HG03432 (cell line): ENCODE measurements around the gene PCCA.
"Not testable (repeated sequence)": the region's sequence is repeated elsewhere in the genome, so short reads cannot be mapped to it uniquely, and the experiment has no call there.

ENCODE experiments used
- ATAC-seq: cut with Tn5 transposase; IDR thresholded peaks from one replicate; pipeline ENCODE4 v1.9.1; 2021; ENCODE audit warnings: mild to moderate bottlenecking, moderate library complexity; ENCODE audit not compliant: unreplicated experiment

Gene PCCA

GRCh38 chr13:100234524-100235136 is 145.7 kb downstream of the PCCA start:
- no peak for ATAC-seq

DNA sequence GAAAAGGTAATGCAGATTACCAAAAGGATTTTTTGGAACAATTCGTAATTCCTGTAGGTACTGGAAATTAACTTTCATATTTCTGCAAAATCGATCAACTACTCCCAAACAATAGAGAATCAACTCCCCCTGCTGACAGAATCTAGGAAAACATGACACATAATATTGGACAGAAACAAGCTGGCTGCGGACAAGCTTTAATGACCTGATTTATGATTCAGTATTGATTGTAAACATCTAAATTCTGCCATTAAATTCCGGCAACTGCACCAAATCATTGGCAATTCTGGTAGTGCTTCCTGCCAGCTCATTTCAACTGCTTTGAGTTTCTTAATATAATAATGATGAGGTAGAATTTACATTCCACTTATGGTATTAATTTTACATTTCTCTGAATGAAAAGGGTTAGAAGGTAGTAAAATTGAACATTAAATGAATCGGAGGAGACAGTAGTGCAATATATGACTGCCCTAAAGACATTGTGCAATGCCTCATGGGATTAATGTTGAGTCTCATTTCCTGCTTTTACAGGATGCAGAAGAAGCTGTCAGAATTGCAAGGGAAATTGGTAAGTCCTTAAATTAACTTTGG is 146.5 kb downstream of the PCCA start:
- ATAC-seq, result peak; percentile 59

DNA sequence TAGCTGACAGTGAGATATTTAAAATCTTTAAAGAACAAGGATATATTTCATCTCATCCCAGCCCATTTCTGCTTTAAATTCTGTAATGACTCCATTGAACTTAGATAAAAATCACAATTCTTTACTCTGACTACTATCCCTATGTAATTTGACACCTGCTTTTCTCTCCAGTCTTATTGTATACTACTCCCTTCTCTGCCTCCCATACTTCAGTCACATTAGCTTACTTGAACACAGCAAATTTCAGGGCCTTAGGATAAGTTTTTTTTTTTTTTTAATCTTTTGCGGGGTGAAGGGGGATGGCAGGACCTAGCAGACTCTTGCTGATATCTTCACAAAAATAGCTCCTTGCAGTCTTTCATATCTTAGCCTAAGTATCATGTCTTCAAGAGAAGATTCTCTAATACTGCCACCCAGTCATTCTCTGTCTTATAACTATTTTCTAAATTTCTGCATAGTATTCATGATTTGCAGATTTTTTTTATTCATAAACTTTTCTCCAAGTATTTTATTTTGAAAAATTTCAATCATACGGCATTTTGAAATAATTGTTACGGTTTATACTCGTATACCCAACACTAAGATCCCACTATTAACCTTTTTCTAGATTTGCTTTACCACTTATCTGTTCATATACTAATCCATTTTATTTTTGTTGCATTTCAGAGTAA is 151.4 kb downstream of the PCCA start:
- ATAC-seq, result no peak

- no peak for ATAC-seq
Measured at GRCh38 chr13:100244431-100244830, 155.5 kb downstream of the PCCA start.

DNA sequence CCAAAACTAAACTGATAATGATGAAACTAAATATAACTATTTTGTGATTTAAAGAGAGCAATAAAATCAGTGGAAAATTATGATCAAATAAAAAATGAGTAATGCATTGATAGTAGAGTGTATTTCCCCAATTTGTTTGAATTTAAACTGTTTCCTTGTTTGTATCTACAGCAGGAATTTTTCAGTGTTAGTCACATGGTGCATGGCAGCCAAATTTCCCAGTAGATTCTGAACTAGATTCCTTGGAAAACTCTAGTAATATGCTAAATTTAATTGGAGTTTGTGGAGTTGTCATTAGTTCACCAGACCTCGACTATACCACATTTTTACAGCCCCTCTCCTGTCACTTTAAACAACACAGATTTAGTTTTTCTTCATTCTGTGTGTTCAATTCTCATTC is 156.2 kb downstream of the PCCA start:
- ATAC-seq, result no peak

- no peak for ATAC-seq
Measured at GRCh38 chr13:100247937-100248336, 159.0 kb downstream of the PCCA start.

GRCh38 chr13:100254002-100254401 is 165.1 kb downstream of the PCCA start:
- no peak for ATAC-seq

DNA sequence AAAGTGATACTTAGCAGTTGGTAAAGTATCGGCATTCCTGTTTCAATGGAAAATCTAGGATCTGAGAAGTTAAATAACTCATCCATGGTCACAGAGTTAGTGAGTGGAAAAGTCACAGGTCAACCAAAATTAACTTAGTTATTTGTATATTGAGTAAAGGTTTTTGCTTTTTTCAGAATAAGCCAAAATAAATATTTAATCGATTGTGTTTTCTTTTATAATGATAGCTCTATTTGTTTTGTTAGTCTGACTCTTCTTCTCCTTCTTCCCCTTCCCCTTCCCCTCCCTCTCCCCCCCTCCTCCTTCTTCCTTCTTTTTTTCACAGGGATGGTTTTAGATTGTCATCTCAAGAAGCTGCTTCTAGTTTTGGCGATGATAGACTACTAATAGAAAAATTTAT is 173.5 kb downstream of the PCCA start:
- no peak for ATAC-seq

DNA sequence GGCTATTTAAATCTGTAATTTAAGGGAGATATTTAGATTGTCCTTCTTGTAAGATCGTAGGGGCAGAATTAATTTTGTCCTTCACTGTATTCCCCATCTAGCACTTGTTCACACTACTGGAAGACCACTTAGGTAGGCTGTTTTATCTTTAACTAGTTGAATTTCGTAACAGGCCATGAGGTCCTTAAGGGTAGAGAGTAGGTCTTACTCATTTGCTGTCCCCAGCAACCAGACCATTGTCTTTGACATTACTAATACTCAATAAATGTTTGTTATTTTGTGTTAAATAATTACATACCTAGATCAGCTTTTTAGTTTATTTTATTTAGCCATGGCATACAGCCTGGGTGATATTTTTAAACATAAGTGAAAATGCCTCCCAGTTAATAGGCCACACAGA is 177.1 kb downstream of the PCCA start:
- no peak for ATAC-seq

DNA sequence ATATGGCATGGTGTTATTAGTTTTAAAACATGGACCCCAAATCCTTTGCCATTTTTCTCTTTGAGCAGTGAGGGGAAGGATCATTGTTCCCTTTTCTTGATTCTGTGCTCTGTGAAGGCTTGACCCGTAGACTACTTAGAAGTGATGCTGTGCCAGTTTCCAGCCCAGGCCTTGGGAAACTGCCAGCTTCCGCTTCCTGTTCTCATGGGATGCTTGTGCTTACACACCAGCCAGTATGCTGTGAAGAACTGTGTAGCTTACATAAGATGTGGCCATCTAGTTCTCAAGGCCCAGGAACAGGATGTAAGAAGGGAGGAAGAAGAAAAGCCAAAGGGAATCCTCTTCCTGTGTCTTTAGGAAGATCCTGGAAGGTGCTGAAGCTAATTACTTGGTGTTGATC is 180.9 kb downstream of the PCCA start:
- no peak for ATAC-seq

DNA sequence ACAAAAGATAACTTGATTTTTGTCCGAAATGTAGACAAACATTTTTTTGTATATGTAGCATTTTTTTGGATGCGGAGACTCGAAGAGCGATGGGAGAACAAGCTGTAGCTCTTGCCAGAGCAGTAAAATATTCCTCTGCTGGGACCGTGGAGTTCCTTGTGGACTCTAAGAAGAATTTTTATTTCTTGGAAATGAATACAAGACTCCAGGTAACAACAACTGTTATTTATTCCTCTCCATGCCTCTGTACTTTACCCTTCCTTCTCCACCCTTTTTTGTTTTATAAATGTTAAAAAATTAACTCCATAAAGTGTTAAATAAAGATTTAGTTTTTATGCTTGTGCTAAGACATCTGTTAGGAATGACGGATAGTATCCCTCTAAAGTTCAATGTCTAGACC is 184.2 kb downstream of the PCCA start:
- ATAC-seq, result no peak

DNA sequence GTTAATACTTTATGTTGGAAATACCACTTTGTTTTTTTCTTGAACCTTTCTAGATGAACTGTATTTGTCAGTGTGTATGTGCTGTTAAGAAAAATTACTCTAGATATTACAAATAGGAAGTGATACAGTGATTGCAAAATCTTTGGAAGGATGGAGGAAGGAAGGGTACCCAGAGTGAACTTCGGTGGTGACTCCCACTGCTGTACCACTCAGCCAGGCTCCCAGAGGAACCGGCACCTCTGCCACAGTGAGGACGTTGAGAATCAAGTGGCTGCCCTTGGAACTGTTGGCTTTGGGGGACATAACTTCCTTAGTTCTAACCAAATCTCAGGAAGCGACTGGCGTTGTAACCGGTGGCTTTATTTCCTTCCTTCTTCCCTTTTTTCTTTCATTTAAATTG is 184.7 kb downstream of the PCCA start:
- no peak for ATAC-seq

- ATAC-seq, result no peak
Measured at GRCh38 chr13:100274942-100275506, 186.1 kb downstream of the PCCA start.

DNA sequence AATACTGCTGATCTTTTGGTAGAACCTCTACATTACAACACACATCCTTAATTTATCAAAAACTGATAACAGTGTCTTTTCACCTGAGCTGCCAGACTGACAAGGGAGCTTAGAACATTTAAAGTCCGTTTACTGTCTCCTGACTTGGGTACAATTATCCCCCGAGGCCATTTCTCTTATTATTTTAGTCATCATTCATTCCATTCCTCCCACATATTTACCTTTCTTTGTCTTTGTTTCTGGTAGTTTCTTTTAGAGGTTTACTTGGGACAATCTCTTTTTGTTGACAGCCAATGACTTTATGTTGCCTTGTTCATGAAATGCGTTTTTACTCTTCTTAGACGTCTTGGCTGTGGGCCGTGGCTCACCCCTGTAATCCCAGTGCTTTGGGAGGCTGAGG is 186.9 kb downstream of the PCCA start:
- no peak for ATAC-seq

DNA sequence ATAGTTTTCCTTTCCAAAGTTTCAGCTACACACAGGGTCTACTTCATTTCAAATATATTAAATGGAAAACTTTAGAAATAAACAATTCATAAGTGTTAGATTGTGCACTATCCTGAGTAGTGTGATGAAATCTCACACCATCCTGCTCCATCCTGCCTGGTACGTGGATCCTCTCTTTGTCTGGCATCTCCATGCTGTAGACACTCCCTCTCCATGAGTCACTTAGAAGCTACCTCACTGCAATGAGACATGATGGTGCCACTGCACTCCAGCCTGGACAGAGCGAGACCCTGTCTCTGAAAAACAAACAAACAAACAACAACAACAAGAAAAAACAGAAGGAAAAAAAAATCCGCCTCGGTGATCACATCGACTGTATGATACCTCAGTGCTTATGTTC is 191.8 kb downstream of the PCCA start:
- no peak for ATAC-seq

- not testable (repeated sequence) for ATAC-seq
Measured at GRCh38 chr13:100282306-100282705, 193.4 kb downstream of the PCCA start.

DNA sequence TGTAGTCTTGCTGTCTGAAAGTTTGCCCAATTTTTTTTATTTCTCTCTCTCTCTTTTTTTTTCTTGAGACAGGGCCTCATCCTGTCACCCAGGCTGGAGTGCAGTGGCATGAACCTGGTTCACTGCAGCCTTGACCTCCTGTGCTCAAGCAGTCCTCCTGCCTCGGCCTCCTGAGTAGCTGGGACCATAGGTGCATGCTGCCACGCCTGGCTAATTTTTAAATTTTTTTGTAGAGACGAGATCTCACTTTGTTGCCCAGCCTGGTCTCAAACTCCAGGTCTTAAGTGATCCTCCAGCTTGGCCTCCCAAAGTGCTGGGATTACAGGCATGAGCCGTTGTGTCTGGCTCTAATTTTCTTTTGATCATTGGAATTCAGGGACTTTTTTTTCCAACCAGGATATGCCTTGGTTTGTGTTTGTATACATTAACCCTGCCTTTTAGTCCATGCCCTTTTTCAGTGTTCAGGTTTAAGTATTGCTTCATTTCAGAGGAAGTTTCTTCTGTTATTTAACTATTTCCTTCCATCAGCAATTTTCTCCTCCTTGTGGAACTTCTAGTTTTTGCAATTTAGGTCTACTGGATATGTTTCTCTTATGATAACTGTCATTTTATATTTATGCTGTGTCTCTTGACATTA is 201.4 kb downstream of the PCCA start:
- no peak for ATAC-seq

- ATAC-seq, result no peak
Measured at GRCh38 chr13:100291624-100292023, 202.7 kb downstream of the PCCA start.

- no peak for ATAC-seq
Measured at GRCh38 chr13:100297413-100297812, 208.5 kb downstream of the PCCA start.

- no peak for ATAC-seq
Measured at GRCh38 chr13:100298116-100298681, 209.3 kb downstream of the PCCA start.

GRCh38 chr13:100298691-100299090 is 209.8 kb downstream of the PCCA start:
- ATAC-seq, result no peak
